ENCODE results near the gene NUDT13. TPM values are rescaled to one million over a fixed set of nuclear protein-coding genes. Genes with fewer than 3 reads are reported as not detected.

NUDT13 gene
- total and polyA plus RNA-seq, 7 donors, result 1.8 to 5.4 (median 2.2) TPM

GRCh38 chr10:73113551-73113950, 3.3 kb downstream of the NUDT13 start:
- no peak for DNase-seq
- no peaks in the 10 kb centered on the region for H3K9me3 ChIP-seq
- intact Hi-C loops (cut with DNase I), result loop anchor here (5.0 kb wide), 1 partner anchor 54 kb away; the partner anchor contains the start of genes ECD and FAM149B1
- 85 to 86% methylated on average over 1 of the region's 1 CpG for WGBS, 2 donors
- TF ChIP-seq POLR2A (IDR thresholded peaks at IDR 0.05) (no peak), CTCF (IDR thresholded peaks at IDR 0.05) (no peak), EP300 (IDR thresholded peaks at IDR 0.05) (no peak), POLR2AphosphoS5 (IDR thresholded peaks at IDR 0.05) (no peak)
- H3K27me3 ChIP-seq, result no peaks in the 10 kb centered on the region
- H3K36me3 ChIP-seq, result no peaks in the 10 kb centered on the region
- H3K4me1 ChIP-seq, result no peaks in the 10 kb centered on the region
- no peak overlapping the region for H3K27ac ChIP-seq
- H3K4me3 ChIP-seq, result no peak overlapping the region

GRCh38 chr10:73116017-73116416, 5.8 kb downstream of the NUDT13 start:
- no peaks in the 10 kb centered on the region for H3K4me1 ChIP-seq
- TF ChIP-seq POLR2A (IDR thresholded peaks at IDR 0.05) (no peak), CTCF (IDR thresholded peaks at IDR 0.05) (no peak), EP300 (IDR thresholded peaks at IDR 0.05) (no peak), POLR2AphosphoS5 (IDR thresholded peaks at IDR 0.05) (no peak)
- no peaks in the 10 kb centered on the region for H3K9me3 ChIP-seq
- intact Hi-C loops (cut with DNase I), result no loop called here
- DNase-seq, result no peak
- H3K27me3 ChIP-seq, result no peaks in the 10 kb centered on the region
- H3K36me3 ChIP-seq, result peaks cover 0 to 14% (median 0%) of the 10 kb centered on the region in 4 donors
- no peak overlapping the region for H3K27ac ChIP-seq
- H3K4me3 ChIP-seq, result no peak overlapping the region
- WGBS, 2 donors, result 97 to 98% methylated on average over 1 of the region's 1 CpG

GRCh38 chr10:73117976-73118743, 7.9 kb downstream of the NUDT13 start:
- no peak for TF ChIP-seq POLR2A (IDR thresholded peaks at IDR 0.05)
- no peak for TF ChIP-seq EP300 (IDR thresholded peaks at IDR 0.05)
- no peak for TF ChIP-seq POLR2AphosphoS5 (IDR thresholded peaks at IDR 0.05)
- no peak for TF ChIP-seq CTCF (IDR thresholded peaks at IDR 0.05)
- no peak overlapping the region for H3K27ac ChIP-seq
- intact Hi-C loops (cut with DNase I), result no loop called here
- H3K27me3 ChIP-seq, result no peaks in the 10 kb centered on the region
- H3K9me3 ChIP-seq, result no peaks in the 10 kb centered on the region
- H3K4me1 ChIP-seq, result no peaks in the 10 kb centered on the region
- peaks cover 0 to 27% (median 0%) of the 10 kb centered on the region in 4 donors for H3K36me3 ChIP-seq
- no peak overlapping the region for H3K4me3 ChIP-seq
- 66 to 79% methylated on average over 5 of the region's 5 CpGs for WGBS, 2 donors
- no peak for DNase-seq

- H3K4me1 ChIP-seq, result no peaks in the 10 kb centered on the region
- no peak for TF ChIP-seq EP300 (IDR thresholded peaks at IDR 0.05)
- TF ChIP-seq CTCF (IDR thresholded peaks at IDR 0.05), result no peak
- no peak for TF ChIP-seq POLR2A (IDR thresholded peaks at IDR 0.05)
- TF ChIP-seq POLR2AphosphoS5 (IDR thresholded peaks at IDR 0.05), result no peak
- intact Hi-C loops (cut with DNase I), result no loop called here
- no peak overlapping the region for H3K27ac ChIP-seq
- H3K4me3 ChIP-seq, result no peak overlapping the region
- no peak for DNase-seq
- H3K9me3 ChIP-seq, result no peaks in the 10 kb centered on the region
- 71 to 83% methylated on average over 1 of the region's 1 CpG for WGBS, 2 donors
- H3K27me3 ChIP-seq, result no peaks in the 10 kb centered on the region
- H3K36me3 ChIP-seq, result peaks cover 0 to 40% (median 0%) of the 10 kb centered on the region in 4 donors
Measured at GRCh38 chr10:73119457-73119856, 9.2 kb downstream of the NUDT13 start.

Data from sigmoid colon (tissue), 7 donors.